GM18861 (cell line): ENCODE results near the gene NOTCH3.

Experiments used
- ATAC-seq: cut with Tn5 transposase; IDR thresholded peaks from one replicate; pipeline ENCODE4 v1.9.1; 2021; ENCODE audit not compliant: unreplicated experiment

NOTCH3 gene

DNA sequence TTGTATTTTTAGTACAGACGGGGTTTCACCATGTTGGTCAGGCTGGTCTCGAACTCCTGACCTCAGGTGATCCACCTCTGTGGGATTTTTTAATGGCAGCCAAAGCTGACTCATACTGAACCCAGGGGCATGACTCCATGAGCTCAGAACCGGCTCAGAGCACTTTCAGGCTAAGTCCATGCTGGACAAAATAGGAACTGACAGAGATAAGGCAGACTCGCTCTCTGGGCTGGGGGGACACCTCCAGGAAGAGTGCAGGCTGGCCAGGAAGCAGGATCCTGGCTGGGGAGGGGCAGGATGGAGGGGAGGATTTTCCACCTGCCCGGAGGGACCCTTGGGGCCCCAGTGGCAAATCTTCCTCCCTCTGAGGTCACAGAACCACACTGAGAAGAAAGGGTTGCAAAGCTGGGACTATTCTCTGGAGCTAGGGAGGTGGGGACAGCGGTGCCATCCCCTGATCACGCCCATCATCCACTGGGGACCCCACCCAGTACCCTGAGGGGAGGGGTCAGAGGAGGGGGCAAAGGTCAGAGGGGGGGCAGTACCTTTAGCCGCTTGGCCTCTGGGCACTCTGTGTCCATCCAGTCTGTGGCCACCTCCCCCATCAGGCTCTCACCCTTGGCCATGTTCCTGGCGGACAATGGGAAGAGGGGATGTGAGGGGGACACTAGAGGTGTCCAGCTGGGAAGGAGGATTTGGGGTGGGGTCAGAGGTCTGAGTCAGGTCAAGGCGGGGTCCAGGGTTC is 31.1 kb downstream of the NOTCH3 start:
- no peak for ATAC-seq

GRCh38 chr19:15166700-15167099 is 34.1 kb downstream of the NOTCH3 start:
- no peak for ATAC-seq

DNA sequence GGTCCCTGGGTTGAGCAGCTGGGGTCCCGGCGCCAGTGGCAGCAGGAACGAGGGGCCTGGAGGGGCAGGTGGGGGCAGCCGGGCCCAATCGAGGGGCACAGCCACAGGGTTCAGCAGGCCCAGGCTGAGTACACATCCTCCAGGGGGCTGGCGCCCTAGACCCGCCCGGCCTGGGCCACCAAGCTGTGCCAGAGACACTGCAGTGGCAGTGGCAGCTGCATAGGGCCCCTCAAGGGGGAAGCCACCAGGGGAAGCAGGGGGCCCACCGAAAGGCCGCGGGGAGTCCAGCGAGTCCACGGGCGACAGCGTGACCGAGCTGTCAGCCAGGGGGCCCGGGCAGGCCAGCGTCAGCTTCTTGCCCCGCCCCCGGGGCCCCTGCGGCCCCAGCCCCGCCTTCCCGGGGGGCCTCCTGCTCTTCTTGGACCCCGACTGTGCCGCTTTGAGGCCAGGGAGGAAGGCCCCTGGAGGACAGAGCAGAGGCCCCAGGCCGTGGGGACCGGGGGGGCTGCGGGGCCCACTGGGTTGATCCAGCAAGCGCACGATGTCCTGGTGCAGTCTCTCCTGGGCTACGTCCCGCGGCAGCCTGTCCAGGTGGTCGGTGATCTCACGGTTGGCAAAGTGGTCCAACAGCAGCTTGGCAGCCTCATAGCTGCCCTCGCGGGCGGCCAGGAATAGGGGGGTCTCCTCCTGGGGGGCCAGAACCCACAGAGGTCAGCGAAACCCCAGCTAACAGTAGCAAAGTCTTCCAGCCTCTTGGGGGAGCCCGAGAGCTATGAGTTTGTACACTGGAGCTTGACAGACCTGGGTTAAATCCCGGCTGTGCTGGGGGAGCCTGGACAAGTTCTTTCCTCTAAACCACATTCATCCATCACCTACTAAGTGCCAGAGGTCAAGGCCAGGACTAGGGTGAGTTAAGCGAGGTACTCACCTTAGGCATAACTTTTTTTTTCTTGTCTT is 39.5 kb downstream of the NOTCH3 start:
- no peak for ATAC-seq

DNA sequence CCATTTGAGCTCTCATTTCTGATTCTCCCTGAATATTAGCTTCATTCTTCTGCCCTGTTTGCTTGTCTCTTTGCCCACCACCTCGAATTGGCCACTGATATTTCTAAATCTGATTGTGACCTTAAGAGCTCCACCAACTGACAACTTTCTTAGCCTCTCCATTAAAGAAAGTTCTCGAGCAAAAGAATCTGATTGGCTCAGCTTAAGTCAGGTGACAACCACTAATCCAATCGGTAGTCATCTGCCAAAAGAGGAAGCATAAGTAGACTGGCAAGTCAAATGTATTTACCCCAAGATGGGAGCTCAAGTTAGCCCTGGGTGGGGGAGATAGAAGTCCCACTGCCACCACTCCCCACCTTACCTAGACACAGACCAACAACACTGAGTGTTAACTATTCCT is 41.5 kb downstream of the NOTCH3 start:
- ATAC-seq: no peak

- ATAC-seq: no peak
These were observed 44.4 kb downstream of the NOTCH3 start for GRCh38 chr19:15156391-15156790.

GRCh38 chr19:15155296-15155695 is 45.5 kb downstream of the NOTCH3 start:
- no peak for ATAC-seq

GRCh38 chr19:15154002-15154612 is 46.7 kb downstream of the NOTCH3 start:
- ATAC-seq: no peak

- no peak for ATAC-seq
These were observed 51.1 kb downstream of the NOTCH3 start for GRCh38 chr19:15149737-15150136.

- no peak for ATAC-seq
These were observed 53.7 kb downstream of the NOTCH3 start for GRCh38 chr19:15147090-15147489.

- ATAC-seq: no peak
These were observed 56.6 kb downstream of the NOTCH3 start for GRCh38 chr19:15144046-15144646.

DNA sequence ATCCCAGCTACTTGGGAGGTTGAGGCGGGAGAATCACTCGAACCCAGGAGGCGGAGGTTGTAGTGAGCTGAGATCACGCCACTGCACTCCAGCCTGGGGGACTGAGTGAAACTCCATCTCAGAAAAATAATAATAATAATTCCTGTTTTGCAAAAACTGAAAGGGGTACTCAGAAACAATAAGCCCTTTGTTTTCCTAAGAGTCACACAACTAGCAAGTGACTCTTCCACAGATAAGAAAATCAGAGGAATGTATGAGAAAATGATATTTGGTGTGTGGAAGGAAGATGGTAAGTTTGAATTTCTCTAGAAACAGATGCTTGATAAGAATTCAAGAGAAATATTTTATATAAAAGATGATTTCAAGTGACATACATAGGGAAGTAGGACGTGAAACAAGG is 58.5 kb downstream of the NOTCH3 start:
- ATAC-seq: no peak

- no peak for ATAC-seq
These were observed 59.7 kb downstream of the NOTCH3 start for GRCh38 chr19:15141143-15141542.

GRCh38 chr19:15138427-15138826 is 62.4 kb downstream of the NOTCH3 start:
- ATAC-seq: no peak

- no peak for ATAC-seq
These were observed 63.0 kb downstream of the NOTCH3 start for GRCh38 chr19:15137777-15138176.

DNA sequence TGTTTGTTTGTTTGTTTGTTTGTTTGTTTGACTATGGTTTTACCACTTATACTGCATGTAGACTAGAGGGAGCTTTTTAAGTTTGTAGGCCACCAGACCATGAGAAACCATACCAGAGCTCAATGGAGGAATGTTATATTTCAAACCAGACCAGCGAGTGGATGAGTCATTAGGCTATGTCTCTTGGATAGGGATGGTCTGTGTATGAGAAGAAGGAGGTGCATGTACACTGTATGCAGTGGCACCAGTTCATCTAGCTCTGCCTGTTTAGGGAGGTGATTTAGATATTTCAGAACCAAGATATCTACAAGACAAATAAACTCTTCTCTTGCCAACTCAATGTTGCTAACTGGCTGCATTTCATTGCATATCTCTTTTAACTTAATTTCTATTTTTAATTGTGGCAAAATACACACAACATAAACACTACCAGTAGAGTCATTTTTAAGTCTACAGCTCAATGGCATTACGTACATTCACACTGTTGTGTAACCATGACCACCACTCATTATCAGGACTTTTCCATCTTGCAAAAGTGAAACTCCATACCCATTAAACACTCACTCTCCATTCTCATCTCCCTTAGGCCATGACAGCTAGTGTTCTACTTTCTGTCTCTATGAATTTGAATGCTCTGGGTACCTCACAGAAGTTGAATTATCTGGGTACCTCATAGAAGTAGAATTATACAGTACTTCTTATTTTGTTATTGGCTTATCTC is 64.4 kb downstream of the NOTCH3 start:
- ATAC-seq: no peak

GRCh38 chr19:15129856-15130585 is 70.8 kb downstream of the NOTCH3 start:
- ATAC-seq: no peak

GRCh38 chr19:15128162-15128770 is 72.5 kb downstream of the NOTCH3 start:
- ATAC-seq: no peak

DNA sequence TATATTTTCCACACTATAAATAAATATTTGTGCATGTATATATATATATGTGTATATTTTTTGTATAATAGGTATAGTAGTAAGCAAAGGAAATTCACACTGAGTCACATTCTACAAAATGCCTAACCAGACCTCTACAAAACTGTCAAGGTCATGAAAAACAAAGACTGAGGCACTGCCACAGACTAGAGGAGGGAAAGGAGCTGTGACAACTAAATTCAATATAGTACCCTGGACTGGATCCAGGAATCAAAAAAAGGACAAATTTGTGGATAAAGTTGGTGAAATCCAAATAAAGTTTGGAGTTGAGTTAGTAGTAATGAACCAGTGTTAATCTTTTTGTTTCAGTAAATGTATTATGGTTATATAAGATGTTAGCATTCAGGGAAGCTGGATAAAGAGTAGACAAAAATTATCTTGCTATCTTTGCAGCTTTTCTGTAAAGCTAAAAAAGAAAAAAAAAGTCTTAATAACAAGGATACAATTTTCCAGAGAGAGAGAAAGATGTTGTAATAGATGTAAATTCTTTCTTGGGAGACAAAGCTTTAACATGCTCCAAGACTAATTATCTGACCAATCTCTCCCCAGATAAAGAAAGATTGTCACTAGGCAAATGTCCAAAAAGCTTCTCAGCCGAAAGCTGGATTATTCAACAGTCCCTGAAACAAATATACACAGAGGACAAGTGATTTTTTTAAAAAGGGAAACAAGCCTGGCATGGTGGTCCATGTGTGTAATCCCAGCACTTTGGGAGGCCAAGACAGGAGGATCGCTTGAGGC is 74.5 kb downstream of the NOTCH3 start:
- ATAC-seq: no peak
